Stomach (tissue), 9 donors: Measurements from ENCODE around the gene U2AF1L4. TPM values are rescaled to one million over a fixed set of nuclear protein-coding genes. Genes with fewer than 3 reads are reported as not detected.

Experiments used
- DNase-seq, 2 donors: peaks; one replicate each; pipeline versions ENCODE4 v3.0.0 to v3.0.0-alpha.2; 2013 to 2019
- H3K27ac ChIP-seq, 5 donors: fragments of 200-600 bp in 4 of 5; sonication (generic) in 4 of 5; one replicate each; pipeline ENCODE4 v1.5.1; 2013 to 2019; ENCODE audit warnings: mild to moderate bottlenecking in 1 of 5, moderate library complexity in 1 of 5
- H3K27me3 ChIP-seq, 3 donors: fragments of 200-600 bp; sonication (generic); one replicate each; pipeline ENCODE4 v1.5.1; 2017 to 2019; ENCODE audit warnings: mixed run types in 1 of 3
- H3K36me3 ChIP-seq, 4 donors: fragments of 200-600 bp; sonication (generic); 1 replicate in 3 of 4; 2 replicates in 1 of 4; pipeline ENCODE4 v1.5.1; 2016 to 2019
- H3K4me1 ChIP-seq, 4 donors: fragments of 200-600 bp; sonication (generic); one replicate each; pipeline ENCODE4 v1.5.1; 2016 to 2019
- H3K4me3 ChIP-seq, 4 donors: fragments of 200-600 bp; sonication (generic) in 3 of 4; one replicate each; pipeline ENCODE4 v1.5.1; 2016 to 2019; ENCODE audit warnings: mild to moderate bottlenecking in 1 of 4
- H3K9me3 ChIP-seq, 4 donors: fragments of 200-600 bp; sonication (generic); one replicate each; pipeline ENCODE4 v1.5.1; 2016 to 2019
- CTCF ChIP-seq, 7 experiments: fragments of 450-650 bp in 4 of 7; fragments of 200-600 bp in 3 of 7; sonication (generic) in 3 of 7; IDR thresholded peaks; one replicate each; pipeline ENCODE4 v1.5.1; 2016 to 2019; ENCODE audit warnings: antibody characterized with exemption in 7 of 7, control low read depth in 2 of 7, mild to moderate bottlenecking in 1 of 7
- EP300 ChIP-seq: sonication (generic); formaldehyde crosslinking; IDR thresholded peaks from one replicate; pipeline ENCODE4 v1.6.1; 2017; ENCODE audit warnings: antibody characterized with exemption
- POLR2A ChIP-seq, 4 donors: fragments of 450-650 bp; IDR thresholded peaks; one replicate each; pipeline ENCODE4 v1.6.1; 2016; ENCODE audit warnings: antibody characterized with exemption in 4 of 4, control low read depth in 2 of 4, mild to moderate bottlenecking in 1 of 4, moderate library complexity in 1 of 4
- POLR2AphosphoS5 ChIP-seq, 3 donors: sonication (generic); formaldehyde crosslinking; IDR thresholded peaks; one replicate each; pipeline ENCODE4 v1.6.1; 2016; ENCODE audit warnings: antibody characterized with exemption in 3 of 3
- WGBS, 5 donors: extraction: QIAGEN DNeasy Blood & Tissue Kit in 3 of 5; methylation state at CpG; one replicate each; pipeline versions ENCODE4 v1.1.5 to v1.1.7; 2013 to 2018; 5-methylcytosine and 5-hydroxymethylcytosine counted together
- intact Hi-C: fragments of 100-400 bp; cut with DNase I; formaldehyde crosslinking; loops from one replicate; pipeline ENCODE4 v1.15.1; 2023; ENCODE audit warnings: low total_unique reads
- polyA plus RNA-seq, 3 donors: library from polyadenylated mRNA; stranded (reverse); fragments of 200-250 nt; gene quantifications; one replicate each; pipeline ENCODE4 v1.2.3, GENCODE V29; 2013
- total RNA-seq, 5 donors: library from RNA; depleted of rRNA; stranded (reverse); fragments of >200 nt; gene quantifications; one replicate each; pipeline versions ENCODE4 v1.1.0 to v1.2.3, GENCODE V29; 2014 to 2016
- donor health status: healthy with polysubstance abuse.
- donor health status: Bipolar disorder and iron deficiency.
- donor health status: healthy.

The U2AF1L4 gene
- total and polyA plus RNA-seq, 8 donors, result 11.4 to 98.0 (median 48.9) TPM

GRCh38 chr19:35791814-35792279 is 46.6 kb upstream of the U2AF1L4 start:
- peaks cover 0 to 9% (median 8%) of the 10 kb centered on the region in 4 donors for H3K36me3 ChIP-seq
- H3K4me3 ChIP-seq, result no peak overlapping the region
- intact Hi-C loops, result no loop called here
- DNase-seq, result no peak
- 87 to 100% (median 91%) methylated on average over 7 to 9 of the region's 9 CpGs for WGBS, 5 donors
- H3K9me3 ChIP-seq, result no peaks in the 10 kb centered on the region
- no peak overlapping the region for H3K27ac ChIP-seq
- TF ChIP-seq POLR2AphosphoS5 (IDR thresholded peaks at IDR 0.05), result no peak
- no peak for TF ChIP-seq CTCF (IDR thresholded peaks at IDR 0.05)
- no peak for TF ChIP-seq EP300
- no peak for TF ChIP-seq POLR2A (IDR thresholded peaks at IDR 0.05)
- peaks cover 0 to 20% (median 6%) of the 10 kb centered on the region in 3 donors for H3K27me3 ChIP-seq
- H3K4me1 ChIP-seq, result peaks cover 0 to under 1% (median 0%) of the 10 kb centered on the region in 4 donors

GRCh38 chr19:35790981-35791813 is 46.0 kb upstream of the U2AF1L4 start:
- intact Hi-C loops, result no loop called here
- no peak overlapping the region for H3K27ac ChIP-seq
- TF ChIP-seq CTCF (IDR thresholded peaks at IDR 0.05) (no peak), POLR2A (IDR thresholded peaks at IDR 0.05) (no peak), EP300 (no peak), POLR2AphosphoS5 (IDR thresholded peaks at IDR 0.05) (no peak)
- H3K4me3 ChIP-seq, result no peak overlapping the region
- H3K4me1 ChIP-seq, result no peaks in the 10 kb centered on the region
- H3K27me3 ChIP-seq, result peaks cover 0 to 14% (median 0%) of the 10 kb centered on the region in 3 donors
- no peaks in the 10 kb centered on the region for H3K9me3 ChIP-seq
- peaks cover 0 to 15% (median 11%) of the 10 kb centered on the region in 4 donors for H3K36me3 ChIP-seq
- DNase-seq, result no peak
- 58 to 62% (median 60%) methylated on average over 15 to 20 of the region's 20 CpGs for WGBS, 5 donors

GRCh38 chr19:35789978-35790944 is 45.0 kb upstream of the U2AF1L4 start:
- H3K4me3 ChIP-seq, result no peak overlapping the region
- no peaks in the 10 kb centered on the region for H3K9me3 ChIP-seq
- H3K27me3 ChIP-seq, result peaks cover 0 to 5% (median 0%) of the 10 kb centered on the region in 3 donors
- TF ChIP-seq CTCF (IDR thresholded peaks at IDR 0.05), result no peak
- no peak for TF ChIP-seq POLR2AphosphoS5 (IDR thresholded peaks at IDR 0.05)
- TF ChIP-seq POLR2A (IDR thresholded peaks at IDR 0.05), result no peak
- no peak for TF ChIP-seq EP300
- 74 to 89% (median 85%) methylated on average over 9 to 19 of the region's 19 CpGs for WGBS, 5 donors
- no peaks in the 10 kb centered on the region for H3K4me1 ChIP-seq
- peaks cover 0 to 25% (median 17%) of the 10 kb centered on the region in 4 donors for H3K36me3 ChIP-seq
- no peak for DNase-seq
- H3K27ac ChIP-seq, result no peak overlapping the region
- intact Hi-C loops, result no loop called here
